Measurements from ENCODE around the gene CARD8.
"Not testable (repeated sequence)": the region's sequence is repeated elsewhere in the genome, so short reads cannot be mapped to it uniquely, and the experiment has no call there.

Gene CARD8

GRCh38 chr19:48292798-48293197 lies 37.1 kb upstream of the CARD8 start:
- Histone ChIP-seq H4K8ac (ENCODE audit: low read depth, low read length) (no peak overlapping the region), H3K36me3 (ENCODE audit: control insufficient read depth in 1 of 2, insufficient read depth in 2 of 2, low read length in 2 of 2) (no peaks in the 10 kb centered on the region), H3K27ac (ENCODE audit: low read depth, low read length) (no peak overlapping the region), H3K4me2 (ENCODE audit: low read length) (no peak overlapping the region), H3K4me3 (ENCODE audit: low read depth, low read length) (no peak overlapping the region), H3K18ac (ENCODE audit: low read length) (no peak overlapping the region), H3K27me3 (ENCODE audit: insufficient read depth, low read length) (no peaks in the 10 kb centered on the region), H3K4ac (ENCODE audit: low read depth, low read length) (no peak overlapping the region), H3K23ac (ENCODE audit: low read length) (no peak overlapping the region), H3K79me2 (ENCODE audit: control insufficient read depth, insufficient read depth, low read length, poor library complexity) (no peaks in the 10 kb centered on the region), H2BK12ac (ENCODE audit: low read length) (no peak overlapping the region), H3K79me1 (ENCODE audit: low read length) (peaks cover 7% of the 10 kb centered on the region), H2BK120ac (ENCODE audit: insufficient read depth, low read length, poor library complexity) (no peak overlapping the region), H3K9ac (ENCODE audit: low read length) (no peak overlapping the region), H4K91ac (ENCODE audit: low read depth, low read length) (no peak overlapping the region), H2BK5ac (ENCODE audit: low read depth, low read length, poor library complexity) (no peak overlapping the region), H2AFZ (ENCODE audit: insufficient read depth, low read length, poor library complexity) (no peak overlapping the region), H2AK5ac (ENCODE audit: low read length) (no peak overlapping the region), H3K9me3 (ENCODE audit: insufficient read depth, low read depth, low read length) (no peaks in the 10 kb centered on the region), H3K14ac (ENCODE audit: low read length) (no peak overlapping the region), H3K4me1 (ENCODE audit: control insufficient read depth in 1 of 2, insufficient read depth in 2 of 2, low read length in 2 of 2) (peaks cover 5 to 9% of the 10 kb centered on the region in 2 experiments), H4K12ac (ENCODE audit: low read depth, low read length) (no peak overlapping the region)
- peak in 1 of 2 donors; percentile 39 for DNase-seq
- no CpG with 5 or more reads among the region's 4 CpGs for WGBS (ENCODE audit: extremely low coverage, insufficient coverage, insufficient read length)

- not testable (repeated sequence) for H2AK5ac ChIP-seq (ENCODE audit: low read length); H3K27me3 ChIP-seq (ENCODE audit: insufficient read depth, low read length); H3K27ac ChIP-seq (ENCODE audit: low read depth, low read length); H2AFZ ChIP-seq (ENCODE audit: insufficient read depth, low read length, poor library complexity); DNase-seq; H3K79me1 ChIP-seq (ENCODE audit: low read length); H3K9ac ChIP-seq (ENCODE audit: low read length); H3K4me2 ChIP-seq (ENCODE audit: low read length); H3K4me3 ChIP-seq (ENCODE audit: low read depth, low read length); H4K8ac ChIP-seq (ENCODE audit: low read depth, low read length); H3K4ac ChIP-seq (ENCODE audit: low read depth, low read length); H2BK12ac ChIP-seq (ENCODE audit: low read length); H3K14ac ChIP-seq (ENCODE audit: low read length); H2BK120ac ChIP-seq (ENCODE audit: insufficient read depth, low read length, poor library complexity); H3K36me3 ChIP-seq (ENCODE audit: control insufficient read depth in 1 of 2, insufficient read depth in 2 of 2, low read length in 2 of 2); H3K4me1 ChIP-seq (ENCODE audit: control insufficient read depth in 1 of 2, insufficient read depth in 2 of 2, low read length in 2 of 2); H3K23ac ChIP-seq (ENCODE audit: low read length); H4K91ac ChIP-seq (ENCODE audit: low read depth, low read length); H4K12ac ChIP-seq (ENCODE audit: low read depth, low read length); H3K18ac ChIP-seq (ENCODE audit: low read length); H3K79me2 ChIP-seq (ENCODE audit: control insufficient read depth, insufficient read depth, low read length, poor library complexity); H3K9me3 ChIP-seq (ENCODE audit: insufficient read depth, low read depth, low read length); H2BK5ac ChIP-seq (ENCODE audit: low read depth, low read length, poor library complexity)
- no CpG with 5 or more reads among the region's 11 CpGs for WGBS (ENCODE audit: extremely low coverage, insufficient coverage, insufficient read length)
Measured at GRCh38 chr19:48291489-48291815, 35.7 kb upstream of the CARD8 start.

- Histone ChIP-seq H2BK120ac (ENCODE audit: insufficient read depth, low read length, poor library complexity) (peak overlapping the region; percentile 36), H4K91ac (ENCODE audit: low read depth, low read length) (peak overlapping the region; percentile 81), H3K4ac (ENCODE audit: low read depth, low read length) (no peak overlapping the region), H3K27me3 (ENCODE audit: insufficient read depth, low read length) (no peaks in the 10 kb centered on the region), H3K79me2 (ENCODE audit: control insufficient read depth, insufficient read depth, low read length, poor library complexity) (no peaks in the 10 kb centered on the region), H4K12ac (ENCODE audit: low read depth, low read length) (peak overlapping the region; percentile 74), H3K36me3 (ENCODE audit: control insufficient read depth in 1 of 2, insufficient read depth in 2 of 2, low read length in 2 of 2) (peaks cover 5 to 8% of the 10 kb centered on the region in 2 experiments), H2BK5ac (ENCODE audit: low read depth, low read length, poor library complexity) (peak overlapping the region; percentile 4), H3K4me1 (ENCODE audit: control insufficient read depth in 1 of 2, insufficient read depth in 2 of 2, low read length in 2 of 2) (peaks cover 5 to 9% of the 10 kb centered on the region in 2 experiments), H4K8ac (ENCODE audit: low read depth, low read length) (peak overlapping the region; percentile 82), H3K14ac (ENCODE audit: low read length) (peak overlapping the region; percentile 74), H3K4me2 (ENCODE audit: low read length) (peak overlapping the region; percentile 92), H3K18ac (ENCODE audit: low read length) (peak overlapping the region; percentile 41), H2AK5ac (ENCODE audit: low read length) (peak overlapping the region; percentile 57), H3K9ac (ENCODE audit: low read length) (no peak overlapping the region), H3K9me3 (ENCODE audit: insufficient read depth, low read depth, low read length) (peaks cover 1% of the 10 kb centered on the region), H2AFZ (ENCODE audit: insufficient read depth, low read length, poor library complexity) (peak overlapping the region; percentile 38), H2BK12ac (ENCODE audit: low read length) (peak overlapping the region; percentile 63), H3K23ac (ENCODE audit: low read length) (no peak overlapping the region), H3K27ac (ENCODE audit: low read depth, low read length) (no peak overlapping the region), H3K4me3 (ENCODE audit: low read depth, low read length) (peak overlapping the region; percentile 47), H3K79me1 (ENCODE audit: low read length) (peaks cover 7% of the 10 kb centered on the region)
- DNase-seq: peak; percentile 82 to 93
- no CpG with 5 or more reads among the region's 45 CpGs for WGBS (ENCODE audit: extremely low coverage, insufficient coverage, insufficient read length)
Measured at GRCh38 chr19:48290771-48291488, 35.2 kb upstream of the CARD8 start.

GRCh38 chr19:48290401-48290770 lies 34.7 kb upstream of the CARD8 start:
- Histone ChIP-seq H3K4me1 (ENCODE audit: control insufficient read depth in 1 of 2, insufficient read depth in 2 of 2, low read length in 2 of 2) (peaks cover 5 to 9% of the 10 kb centered on the region in 2 experiments), H3K23ac (ENCODE audit: low read length) (no peak overlapping the region), H3K4ac (ENCODE audit: low read depth, low read length) (no peak overlapping the region), H3K4me3 (ENCODE audit: low read depth, low read length) (no peak overlapping the region), H3K79me2 (ENCODE audit: control insufficient read depth, insufficient read depth, low read length, poor library complexity) (no peaks in the 10 kb centered on the region), H2BK120ac (ENCODE audit: insufficient read depth, low read length, poor library complexity) (no peak overlapping the region), H2BK5ac (ENCODE audit: low read depth, low read length, poor library complexity) (no peak overlapping the region), H4K91ac (ENCODE audit: low read depth, low read length) (no peak overlapping the region), H2AK5ac (ENCODE audit: low read length) (no peak overlapping the region), H3K27ac (ENCODE audit: low read depth, low read length) (no peak overlapping the region), H4K8ac (ENCODE audit: low read depth, low read length) (no peak overlapping the region), H3K27me3 (ENCODE audit: insufficient read depth, low read length) (no peaks in the 10 kb centered on the region), H3K18ac (ENCODE audit: low read length) (no peak overlapping the region), H3K36me3 (ENCODE audit: control insufficient read depth in 1 of 2, insufficient read depth in 2 of 2, low read length in 2 of 2) (peaks cover 9 to 11% of the 10 kb centered on the region in 2 experiments), H2BK12ac (ENCODE audit: low read length) (no peak overlapping the region), H2AFZ (ENCODE audit: insufficient read depth, low read length, poor library complexity) (peak overlapping the region; percentile 25), H3K4me2 (ENCODE audit: low read length) (peak overlapping the region; percentile 92), H4K12ac (ENCODE audit: low read depth, low read length) (no peak overlapping the region), H3K9ac (ENCODE audit: low read length) (no peak overlapping the region), H3K14ac (ENCODE audit: low read length) (no peak overlapping the region), H3K79me1 (ENCODE audit: low read length) (peaks cover 7% of the 10 kb centered on the region), H3K9me3 (ENCODE audit: insufficient read depth, low read depth, low read length) (peaks cover 1% of the 10 kb centered on the region)
- no CpG with 5 or more reads among the region's 10 CpGs for WGBS (ENCODE audit: extremely low coverage, insufficient coverage, insufficient read length)
- DNase-seq: peak; percentile 33 to 66
